Stimulated activated CD4-positive, alpha-beta T cell treated with anti-CD3 and anti-CD28 coated beads, Interleukin-15, amount 100 ng/mL, for 24 hours (primary cell): Measurements from ENCODE around the gene DPF1.
A peak's percentile ranks its signal among the peaks of the same experiment; 100 is the strongest.
"Not testable (repeated sequence)": the region's sequence is repeated elsewhere in the genome, so short reads cannot be mapped to it uniquely, and the experiment has no call there.

Source experiments
- DNase-seq: peaks from one replicate; pipeline ENCODE4 v3.0.0-alpha.2; 2020

Gene DPF1

GRCh38 chr19:38224014-38224862 is at the start of gene DPF1:
Gene DPF1 (minus strand): TSS chr19:38224222. CDS start chr19:38224142, 80 bp downstream.
- DNase-seq, result peak; percentile 77

GRCh38 chr19:38273499-38273898 is 49.5 kb upstream of the DPF1 start:
- DNase-seq, result no peak

- DNase-seq, result no peak
These were observed 46.7 kb upstream of the DPF1 start for GRCh38 chr19:38270587-38271167.

- DNase-seq, result no peak
These were observed 44.5 kb upstream of the DPF1 start for GRCh38 chr19:38268539-38268938.

GRCh38 chr19:38267761-38268483 is 43.9 kb upstream of the DPF1 start:
- DNase-seq, result no peak

GRCh38 chr19:38266981-38267597 is 43.1 kb upstream of the DPF1 start:
- DNase-seq, result no peak

GRCh38 chr19:38265921-38266429 is 42.0 kb upstream of the DPF1 start:
- DNase-seq, result no peak

GRCh38 chr19:38265213-38265861 is 41.3 kb upstream of the DPF1 start:
- DNase-seq, result peak; percentile 14

- DNase-seq, result peak; percentile 52
These were observed 40.6 kb upstream of the DPF1 start, which contains the start of gene SPINT2 for GRCh38 chr19:38264486-38265212. Gene SPINT2 (plus strand): TSS chr19:38264573. CDS start chr19:38264893, 320 bp downstream.

- DNase-seq, result peak; percentile 87
These were observed 39.9 kb upstream of the DPF1 start for GRCh38 chr19:38263689-38264485.

GRCh38 chr19:38262585-38263268 is 38.7 kb upstream of the DPF1 start:
- no peak for DNase-seq

- not testable (repeated sequence) for DNase-seq
These were observed 37.9 kb upstream of the DPF1 start for GRCh38 chr19:38261942-38262341.

- DNase-seq, result no peak
These were observed 31.5 kb upstream of the DPF1 start for GRCh38 chr19:38255383-38256014.

- no peak for DNase-seq
These were observed 29.8 kb upstream of the DPF1 start for GRCh38 chr19:38253788-38254187.

GRCh38 chr19:38252941-38253691 is 29.1 kb upstream of the DPF1 start:
- DNase-seq, result no peak

GRCh38 chr19:38252385-38252784 is 28.4 kb upstream of the DPF1 start:
- no peak for DNase-seq

- DNase-seq, result no peak
These were observed 27.6 kb upstream of the DPF1 start for GRCh38 chr19:38251564-38252051.

GRCh38 chr19:38250821-38251563 is 27.0 kb upstream of the DPF1 start:
- DNase-seq, result no peak
